Peyer's patch (tissue), 4 donors: ENCODE results near the gene HECTD4. TPM values are rescaled to one million over a fixed set of nuclear protein-coding genes. Genes with fewer than 3 reads are reported as not detected.

Source experiments
- DNase-seq, 3 donors: peaks; one replicate each; pipeline ENCODE4 v3.0.0-alpha.2; 2017 to 2019
- H3K27ac ChIP-seq, 4 donors: fragments of 200-600 bp; sonication (generic); one replicate each; pipeline ENCODE4 v1.5.1; 2016 to 2019
- H3K27me3 ChIP-seq, 2 donors: fragments of 200-600 bp; sonication (generic); one replicate each; pipeline ENCODE4 v1.5.1; 2019
- H3K36me3 ChIP-seq, 3 donors: fragments of 200-600 bp; sonication (generic); one replicate each; pipeline ENCODE4 v1.5.1; 2016 to 2019
- H3K4me1 ChIP-seq, 4 donors: fragments of 200-600 bp; sonication (generic); one replicate each; pipeline ENCODE4 v1.5.1; 2016 to 2019
- H3K4me3 ChIP-seq, 4 donors: fragments of 200-600 bp; sonication (generic); 1 replicate in 3 of 4; 2 replicates in 1 of 4; pipeline ENCODE4 v1.5.1; 2016 to 2019; ENCODE audit warnings: mild to moderate bottlenecking in 1 of 4
- H3K9me3 ChIP-seq, 4 donors: fragments of 200-600 bp; sonication (generic); one replicate each; pipeline ENCODE4 v1.5.1; 2016 to 2019; ENCODE audit warnings: mild to moderate bottlenecking in 1 of 4
- CTCF ChIP-seq, 6 experiments: fragments of 450-650 bp in 4 of 6; fragments of 200-600 bp in 2 of 6; sonication (generic) in 1 of 6; IDR thresholded peaks; one replicate each; pipeline ENCODE4 v1.5.1; 2017 to 2019; ENCODE audit warnings: antibody characterized with exemption in 6 of 6, mild to moderate bottlenecking in 3 of 6, moderate library complexity in 1 of 6
- POLR2A ChIP-seq, 2 donors: fragments of 450-650 bp; IDR thresholded peaks; one replicate each; pipeline ENCODE4 v1.5.1; 2017; ENCODE audit warnings: antibody characterized with exemption in 2 of 2, mild to moderate bottlenecking in 2 of 2, moderate library complexity in 2 of 2
- total RNA-seq, 4 donors: library from RNA; depleted of rRNA; stranded (reverse); fragments of >200 nt; gene quantifications; one replicate each; pipeline ENCODE4 v1.1.0, GENCODE V29; 2016

HECTD4 gene
- total RNA-seq, 4 donors from 2014 or later = 49.9 to 118 (median 87.3) TPM

- Histone ChIP-seq H3K27ac (no peak overlapping the region), H3K4me1 (no peaks in the 10 kb centered on the region), H3K4me3 (no peak overlapping the region), H3K9me3 (no peaks in the 10 kb centered on the region), H3K27me3 (no peaks in the 10 kb centered on the region), H3K36me3 (peaks cover 0 to 39% (median 0%) of the 10 kb centered on the region in 3 donors)
- TF ChIP-seq POLR2A (IDR thresholded peaks at IDR 0.05) (no peak), CTCF (IDR thresholded peaks at IDR 0.05) (no peak)
- DNase-seq = no peak
Measured at GRCh38 chr12:112303799-112304198, 78.4 kb downstream of the HECTD4 start.

GRCh38 chr12:112303004-112303403 is 79.2 kb downstream of the HECTD4 start:
- Histone ChIP-seq H3K27me3 (no peaks in the 10 kb centered on the region), H3K4me1 (no peaks in the 10 kb centered on the region), H3K4me3 (no peak overlapping the region), H3K36me3 (peaks cover 0 to 36% (median 0%) of the 10 kb centered on the region in 3 donors), H3K27ac (no peak overlapping the region), H3K9me3 (no peaks in the 10 kb centered on the region)
- TF ChIP-seq POLR2A (IDR thresholded peaks at IDR 0.05) (no peak), CTCF (IDR thresholded peaks at IDR 0.05) (no peak)
- no peak for DNase-seq

GRCh38 chr12:112299704-112300103 is 82.5 kb downstream of the HECTD4 start:
- Histone ChIP-seq H3K36me3 (peaks cover 0 to 26% (median 0%) of the 10 kb centered on the region in 3 donors), H3K4me3 (no peak overlapping the region), H3K27me3 (no peaks in the 10 kb centered on the region), H3K9me3 (no peaks in the 10 kb centered on the region), H3K4me1 (no peaks in the 10 kb centered on the region), H3K27ac (no peak overlapping the region)
- TF ChIP-seq CTCF (IDR thresholded peaks at IDR 0.05) (no peak), POLR2A (IDR thresholded peaks at IDR 0.05) (no peak)
- no peak for DNase-seq

- Histone ChIP-seq H3K27me3 (no peaks in the 10 kb centered on the region), H3K27ac (no peak overlapping the region), H3K9me3 (no peaks in the 10 kb centered on the region), H3K4me1 (no peaks in the 10 kb centered on the region), H3K36me3 (peaks cover 0 to 27% (median 0%) of the 10 kb centered on the region in 3 donors), H3K4me3 (no peak overlapping the region)
- DNase-seq = no peak
- TF ChIP-seq POLR2A (IDR thresholded peaks at IDR 0.05) = no peak
- no peak for TF ChIP-seq CTCF (IDR thresholded peaks at IDR 0.05)
Measured at GRCh38 chr12:112297188-112297587, 85.0 kb downstream of the HECTD4 start.

GRCh38 chr12:112296183-112296582 is 86.0 kb downstream of the HECTD4 start:
- H3K27ac ChIP-seq = no peak overlapping the region
- no peaks in the 10 kb centered on the region for H3K9me3 ChIP-seq
- TF ChIP-seq POLR2A (IDR thresholded peaks at IDR 0.05) (no peak), CTCF (IDR thresholded peaks at IDR 0.05) (no peak)
- DNase-seq = no peak
- no peak overlapping the region for H3K4me3 ChIP-seq
- H3K36me3 ChIP-seq = peaks cover 0 to 24% (median 0%) of the 10 kb centered on the region in 3 donors
- no peaks in the 10 kb centered on the region for H3K4me1 ChIP-seq
- no peaks in the 10 kb centered on the region for H3K27me3 ChIP-seq

- peaks cover 0 to 24% (median 0%) of the 10 kb centered on the region in 3 donors for H3K36me3 ChIP-seq
- no peak for DNase-seq
- no peaks in the 10 kb centered on the region for H3K27me3 ChIP-seq
- no peaks in the 10 kb centered on the region for H3K4me1 ChIP-seq
- TF ChIP-seq POLR2A (IDR thresholded peaks at IDR 0.05) (no peak), CTCF (IDR thresholded peaks at IDR 0.05) (peak in 1 of 6 experiments; percentile 18)
- no peaks in the 10 kb centered on the region for H3K9me3 ChIP-seq
- no peak overlapping the region for H3K27ac ChIP-seq
- no peak overlapping the region for H3K4me3 ChIP-seq
Measured at GRCh38 chr12:112294793-112295192, 87.4 kb downstream of the HECTD4 start.
